SW 1271 (cell line): Measurements from ENCODE around the gene UBAP2L.
"Not testable (repeated sequence)": the region's sequence is repeated elsewhere in the genome, so short reads cannot be mapped to it uniquely, and the experiment has no call there.

Experiments used
- DNase-seq, 2 experiments: peaks; one replicate each; lab custom pipeline; 2025; lab: John Stamatoyannopoulos, UW

UBAP2L gene

DNA sequence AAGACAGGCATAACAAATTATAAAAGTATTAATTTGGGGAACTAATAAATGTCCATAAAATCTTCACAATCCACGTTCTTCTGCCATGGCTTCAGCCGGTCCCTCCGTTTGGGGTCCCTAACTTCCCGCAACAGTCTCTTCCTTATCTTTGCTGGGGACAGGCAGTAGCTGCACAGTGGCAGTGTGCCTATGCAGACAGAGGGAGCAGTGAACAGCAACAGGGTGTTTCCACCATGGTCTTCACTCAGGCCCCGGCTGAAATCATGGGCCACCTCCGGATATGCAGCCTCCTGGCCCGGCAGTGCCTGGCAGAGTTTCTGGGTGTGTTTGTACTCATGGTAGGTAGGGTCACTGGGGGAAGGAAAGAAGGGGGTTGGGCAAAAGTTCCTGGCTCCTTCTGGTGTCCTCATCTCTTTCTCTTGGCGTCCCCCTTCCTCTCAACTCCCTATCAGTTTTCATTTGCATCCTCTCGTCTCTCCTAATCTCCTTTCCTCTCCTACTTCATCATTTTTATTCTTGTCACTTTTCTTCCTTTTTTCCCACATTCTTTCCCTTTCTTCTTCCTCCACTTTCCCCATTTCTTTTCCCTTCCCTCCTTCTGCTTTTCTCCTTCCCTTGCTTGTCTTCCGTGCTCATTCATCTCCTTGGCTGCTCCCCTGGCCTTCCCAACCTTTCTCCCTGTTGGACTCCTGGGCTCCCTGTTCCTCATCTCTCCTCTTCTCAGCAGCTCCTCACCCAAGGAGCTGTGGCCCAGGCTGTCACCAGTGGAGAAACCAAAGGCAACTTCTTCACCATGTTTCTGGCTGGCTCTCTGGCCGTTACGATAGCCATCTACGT, 91.7 kb downstream of the UBAP2L start:
- not testable (repeated sequence) for DNase-seq

DNA sequence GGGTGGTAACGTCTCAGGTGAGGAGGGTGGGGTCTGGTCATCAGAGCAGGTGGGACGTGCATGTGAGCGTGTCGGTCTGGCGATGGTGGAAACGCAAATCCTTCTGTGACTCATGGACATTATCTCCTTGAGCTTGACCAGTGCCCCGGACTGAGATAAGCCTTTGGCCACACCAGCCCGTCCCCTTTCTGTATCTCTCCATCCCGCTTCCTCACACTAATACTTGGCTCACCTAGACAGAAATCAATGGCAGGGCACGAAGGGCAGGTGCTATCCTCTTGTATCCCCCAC, 92.3 kb downstream of the UBAP2L start:
- no peak for DNase-seq

- DNase-seq, result not testable (repeated sequence)
These were observed 93.5 kb downstream of the UBAP2L start for GRCh38 chr1:154314226-154314625.

- DNase-seq, result no peak
These were observed 95.9 kb downstream of the UBAP2L start for GRCh38 chr1:154316704-154317103.

- no peak for DNase-seq
These were observed 97.6 kb downstream of the UBAP2L start for GRCh38 chr1:154318386-154318785.
